Stimulated activated CD4-positive, alpha-beta T cell treated with anti-CD3 and anti-CD28 coated beads, Interleukin-15, amount 100 ng/mL, for 48 hours (primary cell): Measurements from ENCODE around the gene SCG2.
"Not testable (repeated sequence)": the region's sequence is repeated elsewhere in the genome, so short reads cannot be mapped to it uniquely, and the experiment has no call there.

Experiments used
- DNase-seq, 2 donors: peaks; one replicate each; pipeline ENCODE4 v3.0.0-alpha.2; 2020; ENCODE audit warnings: low read depth in 2 of 2

The SCG2 gene

GRCh38 chr2:223611061-223611460 lies 8.9 kb upstream of the SCG2 start:
- DNase-seq, result no peak

- no peak for DNase-seq
Observed at GRCh38 chr2:223607476-223607875, 5.3 kb upstream of the SCG2 start.

GRCh38 chr2:223606946-223607345 lies 4.8 kb upstream of the SCG2 start:
- DNase-seq, result no peak

- DNase-seq, result no peak
Observed at GRCh38 chr2:223604231-223604630, 2.1 kb upstream of the SCG2 start.

- no peak for DNase-seq
Observed at GRCh38 chr2:223602972-223603371, 811 bp upstream of the SCG2 start.

- no peak for DNase-seq
Observed at GRCh38 chr2:223601018-223601417, 1.1 kb downstream of the SCG2 start.

- DNase-seq, result no peak
Observed at GRCh38 chr2:223599640-223600380, 2.4 kb downstream of the SCG2 start.

GRCh38 chr2:223598994-223599639 lies 3.0 kb downstream of the SCG2 start:
- DNase-seq, result no peak

GRCh38 chr2:223597076-223597475 lies 5.1 kb downstream of the SCG2 start:
- no peak for DNase-seq

- DNase-seq, result no peak
Observed at GRCh38 chr2:223596208-223596607, 6.0 kb downstream of the SCG2 start.

- DNase-seq, result no peak
Observed at GRCh38 chr2:223594831-223595230, 7.3 kb downstream of the SCG2 start.

GRCh38 chr2:223594259-223594658 lies 7.9 kb downstream of the SCG2 start:
- DNase-seq, result no peak

GRCh38 chr2:223592689-223593088 lies 9.5 kb downstream of the SCG2 start:
- not testable (repeated sequence) for DNase-seq

- DNase-seq, result no peak
Observed at GRCh38 chr2:223591596-223591995, 10.6 kb downstream of the SCG2 start.

- DNase-seq, result no peak
Observed at GRCh38 chr2:223590964-223591363, 11.2 kb downstream of the SCG2 start.

- DNase-seq, result no peak
Observed at GRCh38 chr2:223589901-223590300, 12.3 kb downstream of the SCG2 start.

GRCh38 chr2:223588251-223588650 lies 13.9 kb downstream of the SCG2 start:
- no peak for DNase-seq

- no peak for DNase-seq
Observed at GRCh38 chr2:223587301-223587700, 14.9 kb downstream of the SCG2 start.

- DNase-seq, result no peak
Observed at GRCh38 chr2:223586261-223586660, 15.9 kb downstream of the SCG2 start.

- DNase-seq, result no peak
Observed at GRCh38 chr2:223585666-223586065, 16.5 kb downstream of the SCG2 start.

GRCh38 chr2:223582001-223582400 lies 20.2 kb downstream of the SCG2 start:
- DNase-seq, result no peak

GRCh38 chr2:223580951-223581350 lies 21.2 kb downstream of the SCG2 start:
- no peak for DNase-seq

GRCh38 chr2:223578846-223579245 lies 23.3 kb downstream of the SCG2 start:
- DNase-seq, result no peak

GRCh38 chr2:223576873-223577272 lies 25.3 kb downstream of the SCG2 start:
- DNase-seq, result no peak
